Mucosa of rectum (tissue), 2 donors: ENCODE results near the gene SELENBP1.

Experiments used
- H3K27ac ChIP-seq, 2 donors: one replicate each; pipeline ENCODE4 v1.7.0; 2013; ENCODE audit warnings: inconsistent platforms in 2 of 2, low read depth in 2 of 2, low read length in 2 of 2
- H3K27me3 ChIP-seq, 2 donors: one replicate each; pipeline ENCODE4 v1.7.0; 2013; ENCODE audit warnings: low read length in 2 of 2; ENCODE audit not compliant: control insufficient read depth in 2 of 2, insufficient read depth in 2 of 2
- H3K36me3 ChIP-seq, 2 donors: one replicate each; pipeline ENCODE4 v1.7.0; 2013; ENCODE audit warnings: low read length in 2 of 2; ENCODE audit not compliant: control insufficient read depth in 2 of 2, insufficient read depth in 2 of 2
- H3K4me1 ChIP-seq, 2 donors: one replicate each; pipeline ENCODE4 v1.7.0; 2013; ENCODE audit warnings: low read length in 2 of 2, mild to moderate bottlenecking in 1 of 2; ENCODE audit not compliant: control insufficient read depth in 2 of 2, insufficient read depth in 2 of 2
- H3K4me3 ChIP-seq, 2 donors: one replicate each; pipeline ENCODE4 v1.7.0; 2013; ENCODE audit warnings: low read length in 2 of 2
- H3K9ac ChIP-seq, 2 donors: one replicate each; pipeline ENCODE4 v1.7.0; 2013; ENCODE audit warnings: low read length in 2 of 2, low read depth in 1 of 2, mild to moderate bottlenecking in 1 of 2
- H3K9me3 ChIP-seq, 2 donors: one replicate each; pipeline ENCODE4 v1.7.0; 2013; ENCODE audit warnings: low read length in 2 of 2; ENCODE audit not compliant: control insufficient read depth in 2 of 2
- donor health status: healthy.
- donor health status: Normal muscosa, but diverticular disease.

SELENBP1 gene

GRCh38 chr1:151344291-151344690, 28.2 kb downstream of the SELENBP1 start:
- H3K9ac ChIP-seq: no peak overlapping the region
- no peak overlapping the region for H3K4me3 ChIP-seq
- peaks cover 12 to 15% of the 10 kb centered on the region in 2 donors for H3K4me1 ChIP-seq
- H3K27me3 ChIP-seq: no peaks in the 10 kb centered on the region
- no peak overlapping the region for H3K27ac ChIP-seq
- no peaks in the 10 kb centered on the region for H3K9me3 ChIP-seq
- peaks cover 24 to 29% of the 10 kb centered on the region in 2 donors for H3K36me3 ChIP-seq

DNA sequence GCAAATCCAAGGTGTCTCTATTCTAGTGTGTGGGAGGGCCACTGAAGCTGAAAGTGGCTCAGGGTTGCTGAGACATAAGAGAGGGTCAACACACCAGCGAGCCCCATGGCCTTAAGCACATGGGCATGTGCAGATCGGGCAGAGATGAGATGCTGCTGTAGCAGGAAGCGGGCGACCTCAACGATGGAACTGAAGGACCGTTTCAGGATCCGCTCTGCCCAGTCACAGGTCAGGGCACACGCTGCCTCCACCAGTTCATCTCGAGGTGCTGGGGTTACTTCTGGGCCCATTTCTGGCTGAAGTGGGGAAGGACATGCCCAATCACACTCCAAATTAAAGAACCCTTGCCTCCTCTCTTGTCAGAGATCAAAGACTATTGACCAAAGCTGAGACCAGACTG, 28.9 kb downstream of the SELENBP1 start:
- Histone ChIP-seq H3K4me1 (peaks cover 12 to 15% of the 10 kb centered on the region in 2 donors), H3K9ac (no peak overlapping the region), H3K27me3 (no peaks in the 10 kb centered on the region), H3K36me3 (peaks cover 24 to 29% of the 10 kb centered on the region in 2 donors), H3K9me3 (no peaks in the 10 kb centered on the region), H3K27ac (no peak overlapping the region), H3K4me3 (no peak overlapping the region)

- H3K36me3 ChIP-seq: peaks cover 24 to 29% of the 10 kb centered on the region in 2 donors
- H3K9ac ChIP-seq: no peak overlapping the region
- no peak overlapping the region for H3K4me3 ChIP-seq
- H3K4me1 ChIP-seq: peaks cover 11 to 12% of the 10 kb centered on the region in 2 donors
- no peaks in the 10 kb centered on the region for H3K9me3 ChIP-seq
- H3K27ac ChIP-seq: no peak overlapping the region
- no peaks in the 10 kb centered on the region for H3K27me3 ChIP-seq
These were observed 29.9 kb downstream of the SELENBP1 start for GRCh38 chr1:151342569-151342968.

DNA sequence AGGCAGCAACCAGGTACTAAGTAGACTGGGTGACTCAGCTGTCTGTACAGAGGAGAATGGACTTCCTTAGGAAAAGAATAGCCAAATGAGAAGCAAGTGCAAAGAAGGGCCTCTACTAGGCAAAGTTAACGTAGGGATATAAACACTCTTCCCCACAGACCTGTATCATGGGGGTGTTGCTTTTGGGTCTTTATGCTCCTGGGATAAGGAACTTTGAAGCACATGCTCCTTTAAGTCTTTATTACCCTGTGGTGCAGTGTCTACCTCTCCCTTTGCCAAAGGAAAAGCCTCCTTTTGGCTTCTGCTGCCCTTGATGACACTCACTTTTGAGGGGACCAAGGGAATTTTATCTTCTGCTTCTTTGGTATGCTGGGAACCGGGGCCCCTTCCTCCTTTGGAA, 30.5 kb downstream of the SELENBP1 start:
- peaks cover 9 to 12% of the 10 kb centered on the region in 2 donors for H3K4me1 ChIP-seq
- H3K27me3 ChIP-seq: no peaks in the 10 kb centered on the region
- H3K9me3 ChIP-seq: no peaks in the 10 kb centered on the region
- no peak overlapping the region for H3K9ac ChIP-seq
- H3K4me3 ChIP-seq: no peak overlapping the region
- peaks cover 24 to 29% of the 10 kb centered on the region in 2 donors for H3K36me3 ChIP-seq
- H3K27ac ChIP-seq: no peak overlapping the region

DNA sequence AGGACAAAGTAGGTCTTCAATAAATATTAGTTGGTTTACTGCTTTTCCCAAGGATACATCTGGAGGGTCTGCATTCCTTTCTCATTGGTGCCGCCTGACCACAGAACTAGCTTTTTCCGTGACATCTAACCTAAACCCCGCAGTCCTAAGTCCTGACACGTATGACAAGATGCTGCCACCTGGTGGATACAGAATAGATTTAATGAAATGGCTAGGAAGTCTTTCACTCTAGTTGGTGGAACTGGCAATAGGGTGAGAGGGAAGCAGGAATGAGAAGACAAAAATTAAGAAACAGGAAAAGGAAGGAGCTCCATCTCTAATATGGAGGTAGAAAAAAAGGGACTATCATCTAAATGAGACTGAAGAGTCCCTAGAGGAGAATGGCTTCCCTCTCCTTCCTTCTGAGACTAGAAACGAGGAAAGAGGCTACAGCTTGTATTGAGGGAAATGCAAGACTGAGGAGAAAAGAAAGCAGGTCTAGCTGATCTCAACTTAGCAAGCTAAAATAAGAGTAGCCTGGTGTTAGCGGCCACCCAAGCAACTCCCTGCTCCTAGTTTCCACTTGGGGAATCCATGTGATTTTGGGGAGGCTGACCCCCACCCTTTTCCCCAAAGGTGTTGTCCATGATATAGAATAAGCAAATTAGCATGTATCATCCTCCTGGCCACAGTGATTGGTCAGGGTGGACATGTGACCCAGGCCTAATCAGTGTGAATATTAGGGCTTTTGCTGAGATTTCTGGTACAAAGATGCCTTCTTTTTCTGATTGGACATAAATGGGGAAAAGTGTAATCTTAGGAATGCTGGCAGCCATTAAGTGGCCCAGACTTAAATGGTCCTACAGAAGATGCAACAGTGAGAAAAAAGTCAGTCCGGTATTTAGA, 31.4 kb downstream of the SELENBP1 start:
- no peak overlapping the region for H3K27ac ChIP-seq
- no peaks in the 10 kb centered on the region for H3K9me3 ChIP-seq
- H3K4me1 ChIP-seq: peaks cover 4 to 6% of the 10 kb centered on the region in 2 donors
- no peak overlapping the region for H3K4me3 ChIP-seq
- H3K36me3 ChIP-seq: peaks cover 24 to 29% of the 10 kb centered on the region in 2 donors
- H3K27me3 ChIP-seq: no peaks in the 10 kb centered on the region
- no peak overlapping the region for H3K9ac ChIP-seq

DNA sequence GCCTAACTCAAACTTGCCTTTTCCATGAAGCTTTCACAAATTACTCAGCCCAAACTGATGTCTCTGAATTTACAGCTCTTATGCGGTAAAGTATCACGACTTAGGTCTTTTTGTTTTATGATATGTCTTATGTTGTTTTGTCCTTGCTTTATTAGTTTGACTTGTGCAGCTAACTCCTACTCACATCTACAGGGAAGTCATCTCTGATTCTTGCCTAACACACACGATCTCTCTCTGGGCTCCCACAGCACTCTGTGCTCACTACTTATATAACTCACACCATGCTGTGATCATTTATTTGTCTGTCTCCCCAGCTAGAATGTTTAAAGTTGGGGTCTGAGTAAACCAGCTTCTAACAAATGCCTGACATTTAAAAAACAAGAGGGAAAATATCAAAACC, 35.9 kb downstream of the SELENBP1 start:
- peaks cover 0 to 3% of the 10 kb centered on the region in 2 donors for H3K4me1 ChIP-seq
- no peak overlapping the region for H3K9ac ChIP-seq
- H3K9me3 ChIP-seq: no peaks in the 10 kb centered on the region
- H3K4me3 ChIP-seq: no peak overlapping the region
- H3K27me3 ChIP-seq: no peaks in the 10 kb centered on the region
- no peak overlapping the region for H3K27ac ChIP-seq
- no peaks in the 10 kb centered on the region for H3K36me3 ChIP-seq

GRCh38 chr1:151334822-151335221, 37.7 kb downstream of the SELENBP1 start:
- no peak overlapping the region for H3K9ac ChIP-seq
- H3K4me3 ChIP-seq: no peak overlapping the region
- H3K4me1 ChIP-seq: no peaks in the 10 kb centered on the region
- no peaks in the 10 kb centered on the region for H3K27me3 ChIP-seq
- H3K36me3 ChIP-seq: no peaks in the 10 kb centered on the region
- H3K27ac ChIP-seq: no peak overlapping the region
- no peaks in the 10 kb centered on the region for H3K9me3 ChIP-seq

DNA sequence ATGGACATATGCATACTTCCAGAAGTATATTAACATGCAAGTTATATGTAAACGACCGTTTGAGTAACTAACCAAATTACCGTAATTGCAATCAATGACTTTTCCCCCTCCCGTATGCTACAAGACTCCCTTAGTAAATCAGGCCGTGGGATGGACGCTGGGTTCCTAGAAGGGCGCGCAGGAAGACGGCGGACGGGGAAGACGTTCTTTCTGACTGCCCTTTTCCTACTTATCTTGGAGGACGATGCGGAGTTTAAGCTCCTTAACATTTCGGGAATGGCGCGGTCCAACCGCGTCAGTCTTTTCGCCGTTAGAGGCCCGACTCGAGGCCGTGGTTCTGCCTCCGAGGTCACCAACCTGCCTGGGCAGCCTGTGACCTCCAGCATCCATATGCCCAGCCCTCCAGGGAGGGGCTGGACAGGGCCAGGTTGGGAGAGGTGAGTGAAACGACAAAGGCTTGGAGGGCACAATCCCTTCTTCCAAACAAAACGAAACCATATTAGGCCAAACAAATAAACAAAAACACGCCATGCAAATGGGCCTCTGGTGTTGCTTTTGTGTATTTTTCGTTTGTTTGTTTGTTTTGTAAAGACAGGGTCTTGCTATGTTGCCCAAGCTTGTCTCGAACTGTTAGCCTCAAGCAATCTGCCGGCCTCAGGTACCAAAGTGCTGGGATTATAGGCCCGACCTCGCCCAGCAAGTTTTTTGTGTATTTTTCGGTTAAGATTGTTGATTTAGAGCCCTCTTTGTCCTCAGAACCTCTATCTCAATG, 44.4 kb downstream of the SELENBP1 start:
- peaks cover 12 to 18% of the 10 kb centered on the region in 2 donors for H3K4me1 ChIP-seq
- no peaks in the 10 kb centered on the region for H3K27me3 ChIP-seq
- peak overlapping the region; percentile 77 to 79 for H3K27ac ChIP-seq
- H3K36me3 ChIP-seq: peaks cover 8 to 13% of the 10 kb centered on the region in 2 donors
- H3K4me3 ChIP-seq: peak overlapping the region; percentile 78 to 86
- peak overlapping the region; percentile 69 to 80 for H3K9ac ChIP-seq
- no peaks in the 10 kb centered on the region for H3K9me3 ChIP-seq

DNA sequence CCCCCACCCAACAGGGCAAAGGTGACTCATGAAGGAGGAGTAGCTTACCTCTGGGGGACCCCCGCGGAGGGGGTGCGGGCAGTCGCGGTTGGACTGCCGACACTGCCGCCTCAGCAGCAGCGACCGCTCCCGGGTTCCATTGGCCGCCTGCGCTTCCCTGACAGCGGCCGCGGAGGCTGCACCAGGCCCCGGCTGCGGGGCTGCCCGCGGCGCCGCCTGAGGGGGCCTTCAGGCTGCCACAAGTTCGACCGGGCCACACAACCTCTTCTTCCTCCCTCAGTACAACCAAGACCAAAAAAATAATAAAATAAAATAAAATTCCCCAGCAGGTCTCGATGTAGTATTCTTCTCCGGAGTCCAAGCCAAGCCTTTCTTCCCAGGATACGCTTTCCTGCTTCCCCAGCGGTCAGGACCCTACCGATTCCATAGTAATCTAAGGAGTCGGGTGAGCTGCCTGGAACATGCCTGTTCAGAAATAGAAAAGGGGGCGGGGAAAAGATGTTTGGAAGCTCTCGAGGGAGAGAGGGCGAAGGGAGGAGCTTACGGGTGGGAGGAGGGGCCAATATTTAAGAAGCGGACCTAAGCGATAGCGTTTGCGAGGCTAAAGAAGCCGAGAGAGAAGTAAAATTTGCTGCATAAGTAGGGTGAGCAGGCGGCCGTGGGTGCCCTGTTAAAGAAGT, 45.1 kb downstream of the SELENBP1 start, which contains the start of gene PI4KB:
Gene PI4KB, minus strand, starts transcription at position 194 of the 680 bp plus-strand sequence. CDS start 10,935 bp downstream, outside the sequence.
- Histone ChIP-seq H3K27ac (peak within 1 kb of the TSS; percentile 77 to 79), H3K4me3 (peak within 1 kb of the TSS; percentile 78 to 86), H3K27me3 (no peaks in the 10 kb centered on the region), H3K4me1 (peaks cover 12 to 18% of the 10 kb centered on the region in 2 donors), H3K36me3 (peaks cover 8 to 16% of the 10 kb centered on the region in 2 donors), H3K9ac (peak within 1 kb of the TSS; percentile 69 to 80), H3K9me3 (no peaks in the 10 kb centered on the region)
